ENCODE data around the gene CPZ.

CPZ gene

GRCh38 chr4:8549352-8549931 lies 43.1 kb upstream of the CPZ start:
- no peak overlapping the region for H3K9ac ChIP-seq (ENCODE audit: low read length)
- no peaks in the 10 kb centered on the region for H3K36me3 ChIP-seq (ENCODE audit: insufficient read depth, low read length)
- no peaks in the 10 kb centered on the region for H3K9me3 ChIP-seq (ENCODE audit: low read length)
- no peak overlapping the region for H3K4me3 ChIP-seq (ENCODE audit: low read depth in 1 of 2, low read length in 2 of 2)
- H3K27me3 ChIP-seq (ENCODE audit: control insufficient read depth in 1 of 2, insufficient read depth in 2 of 2, low read length in 2 of 2), result no peaks in the 10 kb centered on the region
- no peak overlapping the region for H3K27ac ChIP-seq (ENCODE audit: low read depth, low read length)
- no peaks in the 10 kb centered on the region for H3K4me1 ChIP-seq (ENCODE audit: insufficient read depth, low read length)

GRCh38 chr4:8550691-8551090 lies 41.9 kb upstream of the CPZ start:
- H3K27me3 ChIP-seq (ENCODE audit: control insufficient read depth in 1 of 2, insufficient read depth in 2 of 2, low read length in 2 of 2), result no peaks in the 10 kb centered on the region
- H3K36me3 ChIP-seq (ENCODE audit: insufficient read depth, low read length), result no peaks in the 10 kb centered on the region
- H3K9me3 ChIP-seq (ENCODE audit: low read length), result no peaks in the 10 kb centered on the region
- H3K4me3 ChIP-seq (ENCODE audit: low read depth in 1 of 2, low read length in 2 of 2), result no peak overlapping the region
- H3K4me1 ChIP-seq (ENCODE audit: insufficient read depth, low read length), result no peaks in the 10 kb centered on the region
- H3K27ac ChIP-seq (ENCODE audit: low read depth, low read length), result no peak overlapping the region
- H3K9ac ChIP-seq (ENCODE audit: low read length), result no peak overlapping the region

- no peaks in the 10 kb centered on the region for H3K27me3 ChIP-seq (ENCODE audit: control insufficient read depth in 1 of 2, insufficient read depth in 2 of 2, low read length in 2 of 2)
- no peak overlapping the region for H3K9ac ChIP-seq (ENCODE audit: low read length)
- no peak overlapping the region for H3K4me3 ChIP-seq (ENCODE audit: low read depth in 1 of 2, low read length in 2 of 2)
- no peaks in the 10 kb centered on the region for H3K9me3 ChIP-seq (ENCODE audit: low read length)
- no peaks in the 10 kb centered on the region for H3K36me3 ChIP-seq (ENCODE audit: insufficient read depth, low read length)
- H3K4me1 ChIP-seq (ENCODE audit: insufficient read depth, low read length), result no peaks in the 10 kb centered on the region
- no peak overlapping the region for H3K27ac ChIP-seq (ENCODE audit: low read depth, low read length)
These were observed 40.5 kb upstream of the CPZ start for GRCh38 chr4:8552024-8552423.

- H3K4me1 ChIP-seq (ENCODE audit: insufficient read depth, low read length), result no peaks in the 10 kb centered on the region
- H3K36me3 ChIP-seq (ENCODE audit: insufficient read depth, low read length), result no peaks in the 10 kb centered on the region
- H3K9me3 ChIP-seq (ENCODE audit: low read length), result no peaks in the 10 kb centered on the region
- no peak overlapping the region for H3K9ac ChIP-seq (ENCODE audit: low read length)
- H3K27ac ChIP-seq (ENCODE audit: low read depth, low read length), result no peak overlapping the region
- no peak overlapping the region for H3K4me3 ChIP-seq (ENCODE audit: low read depth in 1 of 2, low read length in 2 of 2)
- H3K27me3 ChIP-seq (ENCODE audit: control insufficient read depth in 1 of 2, insufficient read depth in 2 of 2, low read length in 2 of 2), result no peaks in the 10 kb centered on the region
These were observed 39.9 kb upstream of the CPZ start for GRCh38 chr4:8552581-8553205.

- no peak overlapping the region for H3K9ac ChIP-seq (ENCODE audit: low read length)
- no peaks in the 10 kb centered on the region for H3K27me3 ChIP-seq (ENCODE audit: control insufficient read depth in 1 of 2, insufficient read depth in 2 of 2, low read length in 2 of 2)
- H3K4me1 ChIP-seq (ENCODE audit: insufficient read depth, low read length), result no peaks in the 10 kb centered on the region
- no peak overlapping the region for H3K4me3 ChIP-seq (ENCODE audit: low read depth in 1 of 2, low read length in 2 of 2)
- no peaks in the 10 kb centered on the region for H3K36me3 ChIP-seq (ENCODE audit: insufficient read depth, low read length)
- no peak overlapping the region for H3K27ac ChIP-seq (ENCODE audit: low read depth, low read length)
- no peaks in the 10 kb centered on the region for H3K9me3 ChIP-seq (ENCODE audit: low read length)
These were observed 39.3 kb upstream of the CPZ start for GRCh38 chr4:8553216-8553615.

GRCh38 chr4:8553991-8554405 lies 38.6 kb upstream of the CPZ start:
- Histone ChIP-seq H3K9me3 (ENCODE audit: low read length) (no peaks in the 10 kb centered on the region), H3K9ac (ENCODE audit: low read length) (no peak overlapping the region), H3K4me3 (ENCODE audit: low read depth in 1 of 2, low read length in 2 of 2) (no peak overlapping the region), H3K27me3 (ENCODE audit: control insufficient read depth in 1 of 2, insufficient read depth in 2 of 2, low read length in 2 of 2) (no peaks in the 10 kb centered on the region), H3K4me1 (ENCODE audit: insufficient read depth, low read length) (no peaks in the 10 kb centered on the region), H3K27ac (ENCODE audit: low read depth, low read length) (no peak overlapping the region), H3K36me3 (ENCODE audit: insufficient read depth, low read length) (no peaks in the 10 kb centered on the region)

- Histone ChIP-seq H3K27me3 (ENCODE audit: control insufficient read depth in 1 of 2, insufficient read depth in 2 of 2, low read length in 2 of 2) (no peaks in the 10 kb centered on the region), H3K4me3 (ENCODE audit: low read depth in 1 of 2, low read length in 2 of 2) (no peak overlapping the region), H3K4me1 (ENCODE audit: insufficient read depth, low read length) (no peaks in the 10 kb centered on the region), H3K36me3 (ENCODE audit: insufficient read depth, low read length) (no peaks in the 10 kb centered on the region), H3K9ac (ENCODE audit: low read length) (no peak overlapping the region), H3K9me3 (ENCODE audit: low read length) (no peaks in the 10 kb centered on the region), H3K27ac (ENCODE audit: low read depth, low read length) (no peak overlapping the region)
These were observed 37.9 kb upstream of the CPZ start for GRCh38 chr4:8554555-8555100.

GRCh38 chr4:8555716-8556115 lies 36.8 kb upstream of the CPZ start:
- H3K9me3 ChIP-seq (ENCODE audit: low read length), result no peaks in the 10 kb centered on the region
- H3K27me3 ChIP-seq (ENCODE audit: control insufficient read depth in 1 of 2, insufficient read depth in 2 of 2, low read length in 2 of 2), result no peaks in the 10 kb centered on the region
- no peaks in the 10 kb centered on the region for H3K4me1 ChIP-seq (ENCODE audit: insufficient read depth, low read length)
- no peak overlapping the region for H3K4me3 ChIP-seq (ENCODE audit: low read depth in 1 of 2, low read length in 2 of 2)
- H3K9ac ChIP-seq (ENCODE audit: low read length), result no peak overlapping the region
- no peak overlapping the region for H3K27ac ChIP-seq (ENCODE audit: low read depth, low read length)
- no peaks in the 10 kb centered on the region for H3K36me3 ChIP-seq (ENCODE audit: insufficient read depth, low read length)

- Histone ChIP-seq H3K27ac (ENCODE audit: low read depth, low read length) (no peak overlapping the region), H3K27me3 (ENCODE audit: control insufficient read depth in 1 of 2, insufficient read depth in 2 of 2, low read length in 2 of 2) (no peaks in the 10 kb centered on the region), H3K9me3 (ENCODE audit: low read length) (no peaks in the 10 kb centered on the region)
These were observed 36.0 kb upstream of the CPZ start for GRCh38 chr4:8556341-8557150.

GRCh38 chr4:8557151-8558076 lies 35.2 kb upstream of the CPZ start:
- H3K36me3 ChIP-seq (ENCODE audit: insufficient read depth, low read length), result no peaks in the 10 kb centered on the region
- no peak overlapping the region for H3K4me3 ChIP-seq (ENCODE audit: low read depth in 1 of 2, low read length in 2 of 2)
- no peak overlapping the region for H3K27ac ChIP-seq (ENCODE audit: low read depth, low read length)
- no peaks in the 10 kb centered on the region for H3K9me3 ChIP-seq (ENCODE audit: low read length)
- H3K9ac ChIP-seq (ENCODE audit: low read length), result no peak overlapping the region
- no peaks in the 10 kb centered on the region for H3K4me1 ChIP-seq (ENCODE audit: insufficient read depth, low read length)
- H3K27me3 ChIP-seq (ENCODE audit: control insufficient read depth in 1 of 2, insufficient read depth in 2 of 2, low read length in 2 of 2), result no peaks in the 10 kb centered on the region

More at GRCh38 chr4:8556341-8557150, 36.0 kb upstream of the CPZ start:
- no peaks in the 10 kb centered on the region for H3K36me3 ChIP-seq (ENCODE audit: insufficient read depth, low read length)
- no peak overlapping the region for H3K4me3 ChIP-seq (ENCODE audit: low read depth in 1 of 2, low read length in 2 of 2)
- no peaks in the 10 kb centered on the region for H3K4me1 ChIP-seq (ENCODE audit: insufficient read depth, low read length)
- no peak overlapping the region for H3K9ac ChIP-seq (ENCODE audit: low read length)
